Stimulated activated effector memory CD8-positive, alpha-beta T cell treated with anti-CD3 and anti-CD28 coated beads, Interleukin-12 subunit alpha, Interleukin-12 subunit beta, amount 100 ng/mL, for 72 hours (primary cell): Measurements from ENCODE around the gene LDLRAP1.
"Not testable (repeated sequence)": the region's sequence is repeated elsewhere in the genome, so short reads cannot be mapped to it uniquely, and the experiment has no call there.

ENCODE experiments used
- ATAC-seq: fragments of 150-1000 bp; cut with Tn5 transposase; 2 replicates; pipeline ENCODE4 v1.10.0; 2021
- DNase-seq, 2 donors: peaks; one replicate each; pipeline ENCODE4 v3.0.0; 2021 to 2022; ENCODE audit warnings: low spot score in 2 of 2
- H3K27ac Mint-ChIP-seq: one replicate; pipeline ENCODE4 v1.8.0; 2022; ENCODE audit warnings: mild to moderate bottlenecking, mixed read lengths
- H3K36me3 Mint-ChIP-seq: one replicate; pipeline ENCODE4 v1.8.0; 2022; ENCODE audit warnings: mild to moderate bottlenecking, mixed read lengths
- H3K4me1 Mint-ChIP-seq: one replicate; pipeline ENCODE4 v1.8.0; 2022; ENCODE audit warnings: mixed read lengths
- H3K4me3 Mint-ChIP-seq: one replicate; pipeline ENCODE4 v1.8.0; 2022; ENCODE audit warnings: mild to moderate bottlenecking, mixed read lengths
- H3K9me3 Mint-ChIP-seq: one replicate; pipeline ENCODE4 v1.8.0; 2022; ENCODE audit warnings: mixed read lengths

LDLRAP1 gene

GRCh38 chr1:25586181-25586588 is 42.8 kb downstream of the LDLRAP1 start:
- H3K9me3 Mint-ChIP-seq, result no peaks in the 10 kb centered on the region
- peaks cover 7% of the 10 kb centered on the region for H3K36me3 Mint-ChIP-seq
- no peak overlapping the region for H3K4me3 Mint-ChIP-seq
- H3K4me1 Mint-ChIP-seq, result peaks cover 21% of the 10 kb centered on the region
- DNase-seq, result no peak
- no peak for ATAC-seq
- no peak overlapping the region for H3K27ac Mint-ChIP-seq

DNA sequence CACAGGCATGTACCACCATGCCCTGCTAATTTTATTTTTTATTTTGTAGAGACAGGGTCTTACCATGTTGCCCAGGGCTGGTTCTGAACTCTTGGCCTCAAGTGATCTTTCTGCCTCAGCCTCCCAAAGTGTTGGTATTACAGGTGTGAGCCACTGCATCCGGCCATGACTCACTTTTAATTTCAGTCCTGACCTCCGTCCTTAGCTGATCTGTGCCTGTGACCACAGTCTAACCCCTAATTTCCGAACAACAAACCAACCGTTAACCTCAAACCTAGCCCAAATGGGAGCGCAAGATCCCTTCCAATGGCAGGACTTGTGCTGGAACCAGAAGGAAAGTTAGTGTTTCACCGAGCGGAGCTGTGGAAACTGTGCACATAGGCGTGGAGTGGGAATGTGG is 43.9 kb downstream of the LDLRAP1 start:
- DNase-seq, result no peak
- Mint-ChIP-seq H3K27ac (peak overlapping the region; percentile 21), H3K4me1 (peaks cover 21% of the 10 kb centered on the region), H3K36me3 (peaks cover 7% of the 10 kb centered on the region), H3K4me3 (no peak overlapping the region), H3K9me3 (no peaks in the 10 kb centered on the region)
- peak; percentile 72 for ATAC-seq

DNA sequence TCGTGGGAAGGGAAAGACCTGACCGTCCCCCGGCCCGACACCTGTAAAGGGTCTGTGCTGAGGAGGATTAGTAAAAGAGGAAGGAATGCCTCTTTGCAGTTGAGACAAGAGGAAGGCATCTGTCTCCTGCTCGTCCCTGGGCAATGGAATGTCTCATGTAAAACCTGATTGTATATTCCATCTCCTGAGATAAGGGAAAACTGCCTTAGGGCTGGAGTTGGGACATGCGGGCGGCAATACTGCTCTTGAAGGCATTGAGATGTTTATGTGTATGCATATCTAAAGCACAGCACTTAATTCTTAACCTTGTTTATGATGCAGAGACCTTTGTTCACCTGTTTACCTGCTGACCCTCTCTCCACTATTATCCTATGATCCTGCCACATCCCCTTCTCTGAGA is 44.8 kb downstream of the LDLRAP1 start:
- not testable (repeated sequence) for H3K9me3 Mint-ChIP-seq, H3K36me3 Mint-ChIP-seq, H3K4me3 Mint-ChIP-seq, DNase-seq, H3K27ac Mint-ChIP-seq, ATAC-seq
- peaks cover 21% of the 10 kb centered on the region for H3K4me1 Mint-ChIP-seq

- ATAC-seq, H3K36me3 Mint-ChIP-seq, H3K9me3 Mint-ChIP-seq, H3K4me3 Mint-ChIP-seq, H3K27ac Mint-ChIP-seq, DNase-seq: not testable (repeated sequence)
- peaks cover 20% of the 10 kb centered on the region for H3K4me1 Mint-ChIP-seq
These were observed 45.4 kb downstream of the LDLRAP1 start for GRCh38 chr1:25588786-25589185.

DNA sequence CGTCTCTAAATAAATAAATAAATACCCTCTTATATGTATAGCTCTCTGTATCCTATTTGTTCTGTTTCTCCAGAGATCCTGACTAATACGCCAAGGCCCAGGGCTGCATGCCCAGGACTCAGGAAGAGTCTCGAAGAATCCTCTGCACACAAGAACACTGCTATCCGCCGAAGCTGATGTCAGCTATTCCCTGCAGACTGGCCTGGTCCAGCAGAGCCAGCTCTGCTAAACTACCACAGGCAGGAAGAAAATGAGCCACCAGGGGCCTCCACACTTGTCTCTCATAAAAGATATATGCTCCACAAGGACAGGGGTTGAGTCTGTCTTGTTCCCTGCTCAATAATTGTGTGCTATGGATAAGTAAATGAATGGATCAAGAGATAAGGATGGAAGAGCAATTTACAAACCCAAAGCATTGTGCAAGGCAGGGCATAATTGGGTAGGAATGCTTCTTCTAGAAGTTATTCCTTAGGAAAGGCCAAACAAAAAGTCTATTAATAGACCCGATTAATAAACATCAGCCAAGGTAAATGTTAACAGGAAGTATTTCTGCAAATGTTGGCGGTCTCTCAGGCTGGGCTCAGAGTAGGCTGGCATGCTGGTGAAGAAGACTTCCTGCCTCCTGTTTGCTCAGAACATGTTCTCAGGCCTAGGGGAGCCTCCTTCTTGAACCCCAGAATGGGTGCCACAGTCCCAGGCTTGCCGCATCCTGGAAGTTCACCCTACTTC is 46.9 kb downstream of the LDLRAP1 start:
- H3K27ac Mint-ChIP-seq, result no peak overlapping the region
- peaks cover 7% of the 10 kb centered on the region for H3K36me3 Mint-ChIP-seq
- no peaks in the 10 kb centered on the region for H3K9me3 Mint-ChIP-seq
- ATAC-seq (no peak), DNase-seq (no peak)
- H3K4me1 Mint-ChIP-seq, result peaks cover 17% of the 10 kb centered on the region
- H3K4me3 Mint-ChIP-seq, result no peak overlapping the region

- no peak for ATAC-seq
- Mint-ChIP-seq H3K4me1 (no peaks in the 10 kb centered on the region), H3K36me3 (no peaks in the 10 kb centered on the region), H3K9me3 (no peaks in the 10 kb centered on the region), H3K4me3 (no peak overlapping the region), H3K27ac (no peak overlapping the region)
- no peak for DNase-seq
These were observed 50.5 kb downstream of the LDLRAP1 start for GRCh38 chr1:25593861-25594260.

GRCh38 chr1:25594971-25595370 is 51.6 kb downstream of the LDLRAP1 start:
- H3K27ac Mint-ChIP-seq, result no peak overlapping the region
- no peaks in the 10 kb centered on the region for H3K4me1 Mint-ChIP-seq
- H3K36me3 Mint-ChIP-seq, result no peaks in the 10 kb centered on the region
- ATAC-seq (no peak), DNase-seq (no peak)
- no peaks in the 10 kb centered on the region for H3K9me3 Mint-ChIP-seq
- no peak overlapping the region for H3K4me3 Mint-ChIP-seq

GRCh38 chr1:25596641-25597040 is 53.2 kb downstream of the LDLRAP1 start:
- not testable (repeated sequence) for H3K4me3 Mint-ChIP-seq, H3K4me1 Mint-ChIP-seq, DNase-seq, ATAC-seq, H3K36me3 Mint-ChIP-seq, H3K27ac Mint-ChIP-seq, H3K9me3 Mint-ChIP-seq

GRCh38 chr1:25598879-25599278 is 55.5 kb downstream of the LDLRAP1 start:
- Mint-ChIP-seq H3K36me3 (no peaks in the 10 kb centered on the region), H3K4me3 (no peak overlapping the region), H3K4me1 (peaks cover 8% of the 10 kb centered on the region), H3K9me3 (no peaks in the 10 kb centered on the region), H3K27ac (no peak overlapping the region)
- no peak for ATAC-seq
- DNase-seq, result no peak

DNA sequence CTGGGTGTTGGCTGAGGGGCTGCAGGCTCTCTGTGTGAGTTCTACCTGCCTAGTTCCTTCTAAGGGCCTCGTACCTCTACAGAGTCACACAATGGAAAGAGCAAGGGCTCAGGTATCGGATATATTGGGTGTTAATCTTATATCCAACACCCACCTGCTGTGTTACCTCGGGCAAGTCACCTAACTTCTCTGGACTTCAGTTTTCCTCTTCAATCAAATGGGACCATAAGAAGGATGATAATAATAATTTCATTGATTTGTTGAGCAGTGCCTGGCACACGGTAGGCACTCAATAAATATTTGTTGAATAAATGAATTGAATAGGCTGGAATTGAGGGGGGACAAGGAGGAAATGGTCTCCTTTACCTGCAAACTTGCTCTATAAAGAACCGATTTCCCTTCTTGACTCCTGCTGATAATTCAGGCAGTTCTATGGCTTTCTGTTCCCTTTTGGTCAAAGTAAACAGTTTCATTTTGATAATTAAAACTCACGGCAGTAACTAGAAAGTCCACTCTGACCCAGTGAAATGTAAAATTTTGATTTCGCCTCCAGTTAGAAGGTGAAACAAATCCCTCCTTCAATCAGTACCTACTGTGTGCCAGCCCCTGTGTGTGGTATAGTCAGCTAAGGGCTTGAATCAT is 56.7 kb downstream of the LDLRAP1 start:
- ATAC-seq, result no peak
- Mint-ChIP-seq H3K36me3 (no peaks in the 10 kb centered on the region), H3K4me3 (no peak overlapping the region), H3K27ac (no peak overlapping the region), H3K9me3 (no peaks in the 10 kb centered on the region), H3K4me1 (peaks cover 8% of the 10 kb centered on the region)
- DNase-seq, result no peak

DNA sequence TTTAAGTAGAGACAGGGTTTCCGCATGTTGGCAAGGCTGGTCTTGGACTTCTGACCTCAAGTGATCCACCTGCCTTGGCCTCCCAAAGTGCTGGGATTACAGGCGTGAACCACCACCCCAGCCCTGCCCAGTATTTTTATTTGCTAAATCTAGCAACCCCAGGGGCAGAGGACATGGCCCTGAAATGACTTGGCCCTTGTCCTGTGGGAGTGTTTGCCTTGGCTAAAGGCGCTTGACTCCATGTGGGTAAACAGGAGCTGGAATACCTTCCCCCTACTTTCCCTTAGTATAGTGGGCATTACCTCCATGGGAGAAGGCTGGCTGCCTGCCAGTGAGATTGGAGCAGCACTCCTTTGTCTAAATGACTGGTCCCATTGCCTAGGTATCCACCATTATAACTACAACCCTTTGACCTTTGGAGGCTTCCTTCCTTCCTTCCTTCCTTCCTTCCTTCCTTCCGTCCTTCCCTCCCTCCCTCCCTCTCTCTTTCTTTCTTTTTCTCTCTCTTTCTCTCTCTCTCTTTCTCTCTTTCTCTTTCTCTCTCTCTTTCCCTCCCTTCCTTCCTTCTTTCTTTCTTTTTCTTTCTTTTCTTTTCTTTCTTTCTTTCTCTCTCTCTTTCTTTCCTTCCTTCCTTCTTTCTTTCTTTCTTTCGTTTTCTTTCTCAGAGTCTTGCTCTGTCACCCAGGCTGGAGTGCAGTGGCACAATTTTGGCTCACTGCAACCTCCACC is 57.7 kb downstream of the LDLRAP1 start:
- not testable (repeated sequence) for H3K4me1 Mint-ChIP-seq, H3K4me3 Mint-ChIP-seq, H3K27ac Mint-ChIP-seq, H3K36me3 Mint-ChIP-seq, DNase-seq, ATAC-seq, H3K9me3 Mint-ChIP-seq

DNA sequence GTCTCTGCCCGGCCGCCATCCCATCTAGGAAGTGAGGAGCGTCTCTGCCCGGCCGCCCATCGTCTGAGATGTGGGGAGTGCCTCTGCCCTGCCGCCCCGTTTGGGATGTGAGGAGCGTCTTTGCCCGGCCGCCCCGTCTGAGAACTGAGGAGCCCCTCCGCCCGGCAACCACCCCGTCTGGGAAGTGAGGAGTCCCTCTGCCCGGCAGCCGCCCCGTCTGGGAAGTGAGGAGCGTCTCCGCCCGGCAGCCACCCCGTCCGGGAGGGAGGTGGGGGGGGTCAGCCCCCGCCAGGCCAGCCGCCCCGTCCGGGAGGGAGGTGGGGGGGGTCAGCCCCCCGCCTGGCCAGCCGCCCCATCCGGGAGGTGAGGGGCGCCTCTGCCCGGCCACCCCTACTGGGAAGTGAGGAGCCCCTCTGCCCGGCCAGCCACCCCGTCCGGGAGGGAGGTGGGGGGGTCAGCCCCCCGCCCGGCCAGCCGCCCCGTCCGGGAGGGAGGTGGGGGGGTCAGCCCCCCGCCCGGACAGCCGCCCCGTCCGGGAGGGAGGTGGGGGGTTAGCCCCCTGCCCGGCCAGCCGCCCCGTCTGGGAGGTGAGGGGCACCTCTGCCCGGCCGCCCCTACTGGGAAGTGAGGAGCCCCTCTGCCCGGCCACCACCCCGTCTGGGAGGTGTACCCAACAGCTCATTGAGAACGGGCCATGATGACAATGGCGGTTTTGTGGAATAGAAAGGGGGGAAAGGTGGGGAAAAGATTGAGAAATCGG is 60.6 kb downstream of the LDLRAP1 start:
- DNase-seq, H3K9me3 Mint-ChIP-seq, H3K36me3 Mint-ChIP-seq, H3K4me1 Mint-ChIP-seq, H3K4me3 Mint-ChIP-seq, H3K27ac Mint-ChIP-seq, ATAC-seq: not testable (repeated sequence)

GRCh38 chr1:25607123-25607522 is 63.7 kb downstream of the LDLRAP1 start:
- ATAC-seq (no peak), DNase-seq (no peak)
- Mint-ChIP-seq H3K9me3 (no peaks in the 10 kb centered on the region), H3K36me3 (no peaks in the 10 kb centered on the region), H3K4me1 (peaks cover 3% of the 10 kb centered on the region), H3K27ac (no peak overlapping the region), H3K4me3 (no peak overlapping the region)

GRCh38 chr1:25608488-25609178 is 65.2 kb downstream of the LDLRAP1 start:
- no peaks in the 10 kb centered on the region for H3K9me3 Mint-ChIP-seq
- ATAC-seq, result peak; percentile 98
- H3K36me3 Mint-ChIP-seq, result no peaks in the 10 kb centered on the region
- H3K4me3 Mint-ChIP-seq, result no peak overlapping the region
- no peak overlapping the region for H3K27ac Mint-ChIP-seq
- DNase-seq, result peak; percentile 73 to 91
- H3K4me1 Mint-ChIP-seq, result peaks cover 4% of the 10 kb centered on the region

GRCh38 chr1:25609921-25610320 is 66.5 kb downstream of the LDLRAP1 start:
- DNase-seq, result no peak
- Mint-ChIP-seq H3K27ac (no peak overlapping the region), H3K36me3 (no peaks in the 10 kb centered on the region), H3K9me3 (no peaks in the 10 kb centered on the region), H3K4me1 (peaks cover 14% of the 10 kb centered on the region), H3K4me3 (no peak overlapping the region)
- no peak for ATAC-seq
